HG02623 (cell line): ENCODE data around the gene PSMD1.
A peak's percentile ranks its signal among the peaks of the same experiment; 100 is the strongest.
"Not testable (repeated sequence)": the region's sequence is repeated elsewhere in the genome, so short reads cannot be mapped to it uniquely, and the experiment has no call there.

Experiments
- ATAC-seq: cut with Tn5 transposase; IDR thresholded peaks from one replicate; pipeline ENCODE4 v1.9.1; 2021; ENCODE audit warnings: moderate library complexity; ENCODE audit not compliant: unreplicated experiment

The PSMD1 gene

GRCh38 chr2:231056453-231057416, at the start of gene PSMD1:
TSS of gene PSMD1 (plus strand) at chr2:231056867. CDS start at chr2:231057026, 159 bp downstream.
- ATAC-seq, result peak; percentile 55

GRCh38 chr2:231007286-231008098, 49.2 kb upstream of the PSMD1 start:
- no peak for ATAC-seq

GRCh38 chr2:231008131-231008530, 48.5 kb upstream of the PSMD1 start:
- no peak for ATAC-seq

GRCh38 chr2:231009236-231009919, 47.3 kb upstream of the PSMD1 start:
- no peak for ATAC-seq

GRCh38 chr2:231010201-231010730, 46.4 kb upstream of the PSMD1 start:
- no peak for ATAC-seq

GRCh38 chr2:231011526-231011925, 45.1 kb upstream of the PSMD1 start:
- no peak for ATAC-seq

- no peak for ATAC-seq
Observed at GRCh38 chr2:231012463-231012862, 44.2 kb upstream of the PSMD1 start.

- no peak for ATAC-seq
Observed at GRCh38 chr2:231013820-231014219, 42.8 kb upstream of the PSMD1 start.

- no peak for ATAC-seq
Observed at GRCh38 chr2:231015478-231015877, 41.2 kb upstream of the PSMD1 start.

- no peak for ATAC-seq
Observed at GRCh38 chr2:231015926-231016325, 40.7 kb upstream of the PSMD1 start.

- no peak for ATAC-seq
Observed at GRCh38 chr2:231016566-231017230, 40.0 kb upstream of the PSMD1 start.

- ATAC-seq, result no peak
Observed at GRCh38 chr2:231017231-231017598, 39.5 kb upstream of the PSMD1 start.

- ATAC-seq, result no peak
Observed at GRCh38 chr2:231018184-231018583, 38.5 kb upstream of the PSMD1 start.

- ATAC-seq, result not testable (repeated sequence)
Observed at GRCh38 chr2:231025059-231025458, 31.6 kb upstream of the PSMD1 start.

GRCh38 chr2:231028889-231029288, 27.8 kb upstream of the PSMD1 start:
- no peak for ATAC-seq

GRCh38 chr2:231029563-231029962, 27.1 kb upstream of the PSMD1 start:
- ATAC-seq, result no peak

- ATAC-seq, result no peak
Observed at GRCh38 chr2:231030725-231031124, 25.9 kb upstream of the PSMD1 start.

GRCh38 chr2:231032575-231033140, 24.0 kb upstream of the PSMD1 start:
- no peak for ATAC-seq

- no peak for ATAC-seq
Observed at GRCh38 chr2:231033147-231034132, 23.2 kb upstream of the PSMD1 start.
